Stromal cell of bone marrow (primary cell): ENCODE measurements around the gene BMPR1A.

Experiments
- DNase-seq: peaks from one replicate; pipeline ENCODE4 v3.0.0-alpha.2; 2012; ENCODE audit warnings: low read depth

Gene BMPR1A

GRCh38 chr10:86756511-86757112 lies at the start of gene BMPR1A:
BMPR1A (plus strand) TSS chr10:86756619; CDS start chr10:86876019, 119,400 bp downstream.
- DNase-seq, result peak; percentile 79

- no peak for DNase-seq
Measured at GRCh38 chr10:86706977-86707376, 49.4 kb upstream of the BMPR1A start.

GRCh38 chr10:86707505-86707904 lies 48.9 kb upstream of the BMPR1A start:
- no peak for DNase-seq

GRCh38 chr10:86708068-86708782 lies 48.2 kb upstream of the BMPR1A start:
- no peak for DNase-seq

- DNase-seq, result no peak
Measured at GRCh38 chr10:86708783-86709380, 47.5 kb upstream of the BMPR1A start.

- no peak for DNase-seq
Measured at GRCh38 chr10:86709396-86710185, 46.8 kb upstream of the BMPR1A start.

- peak; percentile 86 for DNase-seq
Measured at GRCh38 chr10:86710987-86711512, 45.4 kb upstream of the BMPR1A start.

GRCh38 chr10:86711513-86712316 lies 44.7 kb upstream of the BMPR1A start:
- no peak for DNase-seq

GRCh38 chr10:86712317-86712707 lies 44.1 kb upstream of the BMPR1A start:
- DNase-seq, result no peak

GRCh38 chr10:86715156-86715795 lies 41.1 kb upstream of the BMPR1A start:
- no peak for DNase-seq

- no peak for DNase-seq
Measured at GRCh38 chr10:86715836-86716235, 40.6 kb upstream of the BMPR1A start.

- no peak for DNase-seq
Measured at GRCh38 chr10:86716466-86716865, 40.0 kb upstream of the BMPR1A start.

- no peak for DNase-seq
Measured at GRCh38 chr10:86718556-86718955, 37.9 kb upstream of the BMPR1A start.

- no peak for DNase-seq
Measured at GRCh38 chr10:86721232-86721631, 35.2 kb upstream of the BMPR1A start.

GRCh38 chr10:86723009-86723408 lies 33.4 kb upstream of the BMPR1A start:
- no peak for DNase-seq

GRCh38 chr10:86724445-86724844 lies 32.0 kb upstream of the BMPR1A start:
- no peak for DNase-seq

GRCh38 chr10:86725980-86726676 lies 30.3 kb upstream of the BMPR1A start:
- DNase-seq, result no peak

GRCh38 chr10:86726677-86726999 lies 29.8 kb upstream of the BMPR1A start:
- no peak for DNase-seq

- no peak for DNase-seq
Measured at GRCh38 chr10:86727470-86727869, 28.9 kb upstream of the BMPR1A start.

GRCh38 chr10:86728056-86728455 lies 28.4 kb upstream of the BMPR1A start:
- no peak for DNase-seq

- no peak for DNase-seq
Measured at GRCh38 chr10:86729677-86730076, 26.7 kb upstream of the BMPR1A start.
